Parathyroid adenoma (tissue), 2 donors: ENCODE measurements around the gene WDR5.

ENCODE experiments used
- H2AFZ ChIP-seq: fragments of 300-600 bp; sonication (generic); one replicate; pipeline ENCODE4 v1.7.0; 2017; ENCODE audit warnings: antibody characterized with exemption, mild to moderate bottlenecking
- H3K27ac ChIP-seq: fragments of 300-600 bp; sonication (generic); one replicate; pipeline ENCODE4 v1.7.0; 2017
- H3K27me3 ChIP-seq: fragments of 300-600 bp; sonication (generic); one replicate; pipeline ENCODE4 v1.7.0; 2017; ENCODE audit warnings: low read length; ENCODE audit not compliant: control insufficient read depth, insufficient read depth
- H3K36me3 ChIP-seq: fragments of 300-600 bp; sonication (generic); one replicate; pipeline ENCODE4 v1.7.0; 2017; ENCODE audit warnings: low read length; ENCODE audit not compliant: control insufficient read depth, insufficient read depth
- H3K4me1 ChIP-seq: fragments of 300-600 bp; sonication (generic); one replicate; pipeline ENCODE4 v1.7.0; 2017; ENCODE audit warnings: control low read depth
- H3K4me2 ChIP-seq: fragments of 300-600 bp; sonication (generic); one replicate; pipeline ENCODE4 v1.7.0; 2017; ENCODE audit warnings: low read length
- H3K4me3 ChIP-seq: fragments of 300-600 bp; sonication (generic); one replicate; pipeline ENCODE4 v1.7.0; 2017; ENCODE audit warnings: low read depth, low read length
- H3K79me2 ChIP-seq: fragments of 300-600 bp; sonication (generic); one replicate; pipeline ENCODE4 v1.7.0; 2017; ENCODE audit warnings: control low read depth
- H3K9ac ChIP-seq: fragments of 300-600 bp; sonication (generic); one replicate; pipeline ENCODE4 v1.7.0; 2017; ENCODE audit warnings: mild to moderate bottlenecking
- H3K9me3 ChIP-seq: fragments of 300-600 bp; sonication (generic); one replicate; pipeline ENCODE4 v1.7.0; 2017; ENCODE audit warnings: low read length; ENCODE audit not compliant: control insufficient read depth
- CTCF ChIP-seq: fragments of 300-600 bp; sonication (generic); IDR thresholded peaks from one replicate; pipeline ENCODE4 v1.7.0; 2017; ENCODE audit warnings: antibody characterized with exemption, mild to moderate bottlenecking
- donor health status: primary hyperparathyroidism.

The WDR5 gene

GRCh38 chr9:134195558-134195957 is 59.7 kb downstream of the WDR5 start:
- H3K27ac ChIP-seq, result no peak overlapping the region

GRCh38 chr9:134196911-134197310 is 61.0 kb downstream of the WDR5 start:
- Histone ChIP-seq H3K27ac (no peak overlapping the region), H3K79me2 (no peaks in the 10 kb centered on the region), H3K4me1 (no peaks in the 10 kb centered on the region), H3K9ac (no peak overlapping the region), H3K4me2 (no peak overlapping the region), H3K27me3 (no peaks in the 10 kb centered on the region), H3K9me3 (no peaks in the 10 kb centered on the region), H3K36me3 (no peaks in the 10 kb centered on the region), H3K4me3 (no peak overlapping the region), H2AFZ (no peak overlapping the region)
- no peak for TF ChIP-seq CTCF

More at GRCh38 chr9:134195558-134195957, 59.7 kb downstream of the WDR5 start:
- no peaks in the 10 kb centered on the region for H3K79me2 ChIP-seq
- H2AFZ ChIP-seq, result no peak overlapping the region
- H3K4me1 ChIP-seq, result no peaks in the 10 kb centered on the region
- H3K27me3 ChIP-seq, result no peaks in the 10 kb centered on the region
- H3K4me3 ChIP-seq, result no peak overlapping the region
- no peak for TF ChIP-seq CTCF
- no peaks in the 10 kb centered on the region for H3K36me3 ChIP-seq
- H3K4me2 ChIP-seq, result no peak overlapping the region
- H3K9ac ChIP-seq, result no peak overlapping the region
- no peaks in the 10 kb centered on the region for H3K9me3 ChIP-seq

GRCh38 chr9:134198791-134199190 is 62.9 kb downstream of the WDR5 start:
- Histone ChIP-seq H3K27ac (no peak overlapping the region), H3K4me2 (no peak overlapping the region), H3K9me3 (no peaks in the 10 kb centered on the region), H3K9ac (no peak overlapping the region), H3K4me1 (no peaks in the 10 kb centered on the region), H2AFZ (no peak overlapping the region), H3K27me3 (no peaks in the 10 kb centered on the region), H3K79me2 (no peaks in the 10 kb centered on the region), H3K4me3 (no peak overlapping the region), H3K36me3 (no peaks in the 10 kb centered on the region)
- TF ChIP-seq CTCF, result no peak

- no peak overlapping the region for H3K4me3 ChIP-seq
- H3K4me2 ChIP-seq, result no peak overlapping the region
- no peaks in the 10 kb centered on the region for H3K36me3 ChIP-seq
- TF ChIP-seq CTCF, result no peak
- no peaks in the 10 kb centered on the region for H3K79me2 ChIP-seq
- no peaks in the 10 kb centered on the region for H3K4me1 ChIP-seq
- no peaks in the 10 kb centered on the region for H3K9me3 ChIP-seq
- H3K9ac ChIP-seq, result no peak overlapping the region
- H3K27me3 ChIP-seq, result no peaks in the 10 kb centered on the region
- H2AFZ ChIP-seq, result no peak overlapping the region
- no peak overlapping the region for H3K27ac ChIP-seq
Observed at GRCh38 chr9:134200730-134201129, 64.8 kb downstream of the WDR5 start.

- H3K36me3 ChIP-seq, result no peaks in the 10 kb centered on the region
- no peaks in the 10 kb centered on the region for H3K27me3 ChIP-seq
- H3K4me3 ChIP-seq, result no peak overlapping the region
- no peaks in the 10 kb centered on the region for H3K9me3 ChIP-seq
- no peak overlapping the region for H3K9ac ChIP-seq
- H3K79me2 ChIP-seq, result no peaks in the 10 kb centered on the region
- no peak overlapping the region for H3K27ac ChIP-seq
- H3K4me1 ChIP-seq, result no peaks in the 10 kb centered on the region
- TF ChIP-seq CTCF, result no peak
- H3K4me2 ChIP-seq, result no peak overlapping the region
- no peak overlapping the region for H2AFZ ChIP-seq
Observed at GRCh38 chr9:134203224-134203623, 67.3 kb downstream of the WDR5 start.
